Activated CD4-positive, alpha-beta T cell treated with anti-CD3 and anti-CD28 coated beads, Interleukin-2, Interleukin-6, amounts not matched to agents 100 ng/mL and 50 ng/mL, durations not matched to agents 16 hours and 8 hours (primary cell): ENCODE results near the gene SLC27A2.
"Not testable (repeated sequence)": the region's sequence is repeated elsewhere in the genome, so short reads cannot be mapped to it uniquely, and the experiment has no call there.

Experiments
- DNase-seq: peaks from one replicate; pipeline ENCODE4 v3.0.0-alpha.2; 2020

SLC27A2 gene

GRCh38 chr15:50164458-50164857, 17.5 kb upstream of the SLC27A2 start:
- no peak for DNase-seq

GRCh38 chr15:50166216-50166615, 15.8 kb upstream of the SLC27A2 start:
- DNase-seq, result no peak

- DNase-seq, result no peak
Measured at GRCh38 chr15:50167110-50167509, 14.9 kb upstream of the SLC27A2 start.

- no peak for DNase-seq
Measured at GRCh38 chr15:50168379-50168778, 13.6 kb upstream of the SLC27A2 start.

- no peak for DNase-seq
Measured at GRCh38 chr15:50168783-50169411, 13.1 kb upstream of the SLC27A2 start.

- DNase-seq, result not testable (repeated sequence)
Measured at GRCh38 chr15:50172360-50172895, 9.6 kb upstream of the SLC27A2 start.

- peak; percentile 73 for DNase-seq
Measured at GRCh38 chr15:50176869-50177268, 5.1 kb upstream of the SLC27A2 start.

GRCh38 chr15:50180091-50180490, 1.9 kb upstream of the SLC27A2 start:
- peak; percentile 22 for DNase-seq

- DNase-seq, result no peak
Measured at GRCh38 chr15:50180582-50180981, 1.4 kb upstream of the SLC27A2 start.

GRCh38 chr15:50181201-50181968, 611 bp upstream of the SLC27A2 start:
- peak; percentile 39 for DNase-seq

GRCh38 chr15:50182219-50183013, 420 bp downstream of the SLC27A2 start:
- DNase-seq, result peak; percentile 75

- DNase-seq, result peak; percentile 82
Measured at GRCh38 chr15:50183112-50183794, 1.3 kb downstream of the SLC27A2 start.

GRCh38 chr15:50184863-50185504, 3.0 kb downstream of the SLC27A2 start:
- DNase-seq, result no peak

GRCh38 chr15:50186090-50186489, 4.1 kb downstream of the SLC27A2 start:
- no peak for DNase-seq

- no peak for DNase-seq
Measured at GRCh38 chr15:50186752-50187151, 4.8 kb downstream of the SLC27A2 start.

GRCh38 chr15:50187525-50187924, 5.5 kb downstream of the SLC27A2 start:
- no peak for DNase-seq

- DNase-seq, result no peak
Measured at GRCh38 chr15:50187997-50188396, 6.0 kb downstream of the SLC27A2 start.

GRCh38 chr15:50188793-50189192, 6.8 kb downstream of the SLC27A2 start:
- not testable (repeated sequence) for DNase-seq

GRCh38 chr15:50189633-50190032, 7.6 kb downstream of the SLC27A2 start:
- no peak for DNase-seq

- no peak for DNase-seq
Measured at GRCh38 chr15:50190166-50190570, 8.2 kb downstream of the SLC27A2 start.

GRCh38 chr15:50190723-50191122, 8.7 kb downstream of the SLC27A2 start:
- DNase-seq, result peak; percentile 16

GRCh38 chr15:50192164-50192563, 10.2 kb downstream of the SLC27A2 start:
- DNase-seq, result no peak
